GM12892 (cell line): ENCODE measurements around the gene CACNA2D3.
"Not testable (repeated sequence)": the region's sequence is repeated elsewhere in the genome, so short reads cannot be mapped to it uniquely, and the experiment has no call there.

Experiments
- DNase-seq: peaks from one replicate; pipeline ENCODE4 v3.0.0; 2011; ENCODE audit not compliant: insufficient read length
- FAIRE-seq: peaks from 2 replicates; lab custom pipeline; 2011; peaks lifted over from hg19 to GRCh38; lab: Jason Lieb, UNC
- POLR2A ChIP-seq: IDR thresholded peaks from 2 replicates; pipeline ENCODE4 v1.6.1; 2011; ENCODE audit warnings: low read depth, low read length, control low read depth
- POLR2AphosphoS5 ChIP-seq: IDR thresholded peaks from 2 replicates; pipeline ENCODE4 v1.6.1; 2011; ENCODE audit warnings: low read depth, low read length, control low read depth
- TAF1 ChIP-seq: IDR thresholded peaks from 2 replicates; pipeline ENCODE4 v1.6.1; 2011; ENCODE audit warnings: low read depth, mild to moderate bottlenecking, control low read depth, low read length, borderline replicate concordance

Gene CACNA2D3

GRCh38 chr3:54104084-54104483 is 18.3 kb upstream of the CACNA2D3 start:
- TF ChIP-seq POLR2A (no peak), TAF1 (no peak), POLR2AphosphoS5 (no peak)
- DNase-seq: no peak
- no peak for FAIRE-seq

GRCh38 chr3:54116129-54116528 is 6.2 kb upstream of the CACNA2D3 start:
- DNase-seq, FAIRE-seq: not testable (repeated sequence)

- DNase-seq: peak; percentile 46
- TF ChIP-seq POLR2AphosphoS5 (no peak), POLR2A (no peak), TAF1 (no peak)
- no peak for FAIRE-seq
These were observed 1.5 kb upstream of the CACNA2D3 start for GRCh38 chr3:54120657-54121413.

GRCh38 chr3:54121414-54122323 is 683 bp upstream of the CACNA2D3 start:
- DNase-seq (no peak), FAIRE-seq (no peak)
- TF ChIP-seq POLR2AphosphoS5: no peak
- no peak for TF ChIP-seq POLR2A
- no peak for TF ChIP-seq TAF1

GRCh38 chr3:54123003-54123775 is 837 bp downstream of the CACNA2D3 start:
- TF ChIP-seq TAF1 (no peak), POLR2AphosphoS5 (no peak), POLR2A (no peak)
- FAIRE-seq (no peak), DNase-seq (no peak)

GRCh38 chr3:54123776-54124196 is 1.4 kb downstream of the CACNA2D3 start:
- TF ChIP-seq POLR2A (no peak), TAF1 (no peak), POLR2AphosphoS5 (no peak)
- no peak for FAIRE-seq
- no peak for DNase-seq

GRCh38 chr3:54125300-54125699 is 2.9 kb downstream of the CACNA2D3 start:
- DNase-seq (no peak), FAIRE-seq (no peak)
- TF ChIP-seq POLR2A (no peak), POLR2AphosphoS5 (no peak), TAF1 (no peak)

- TF ChIP-seq POLR2A (no peak), POLR2AphosphoS5 (no peak), TAF1 (no peak)
- DNase-seq (no peak), FAIRE-seq (no peak)
These were observed 4.2 kb downstream of the CACNA2D3 start for GRCh38 chr3:54126551-54126950.

GRCh38 chr3:54127499-54128056 is 5.2 kb downstream of the CACNA2D3 start:
- no peak for TF ChIP-seq TAF1
- TF ChIP-seq POLR2AphosphoS5: no peak
- TF ChIP-seq POLR2A: no peak
- DNase-seq (no peak), FAIRE-seq (no peak)

GRCh38 chr3:54131026-54131605 is 8.8 kb downstream of the CACNA2D3 start:
- TF ChIP-seq POLR2A (no peak), TAF1 (no peak), POLR2AphosphoS5 (no peak)
- DNase-seq: no peak
- no peak for FAIRE-seq
